Measurements from ENCODE around the gene GPLD1. TPM values are rescaled to one million over a fixed set of nuclear protein-coding genes. Genes with fewer than 3 reads are reported as not detected.

Gene GPLD1
- total RNA-seq, 1 experiment from 2014 or later = 10.1 TPM

GRCh38 chr6:24426729-24427446, 62.5 kb downstream of the GPLD1 start:
- no peaks in the 10 kb centered on the region; the same call in 1 of the 2 replicates for H3K36me3 ChIP-seq (ENCODE audit: control insufficient read depth, insufficient read depth, low read length)
- no peak for DNase-seq
- ChIA-PET POLR2A (no interaction called here), CTCF (no interaction called here)
- no peaks in the 10 kb centered on the region for H3K27me3 ChIP-seq (replicated peaks; ENCODE audit: control insufficient read depth, insufficient read depth, low read length)
- Mint-ChIP-seq H3K4me1 (ENCODE audit: low read depth, unreplicated experiment) (peaks cover 16% of the 10 kb centered on the region), H3K27me3 (ENCODE audit: insufficient read depth, unreplicated experiment) (no peaks in the 10 kb centered on the region), H3K4me3 (ENCODE audit: unreplicated experiment) (no peak overlapping the region), H3K27ac (ENCODE audit: unreplicated experiment) (no peak overlapping the region), H3K36me3 (ENCODE audit: insufficient read depth, unreplicated experiment) (peaks cover 35% of the 10 kb centered on the region), H3K9me3 (ENCODE audit: unreplicated experiment) (no peaks in the 10 kb centered on the region)
- TF ChIP-seq CTCF (IDR thresholded peaks at IDR 0.05; ENCODE audit: insufficient read depth in 1 of 2, low read depth in 1 of 2, low read length in 1 of 2, severe bottlenecking in 1 of 2, unreplicated experiment in 1 of 2) = no peak
- BruUV-seq (replicated peaks) = no TSS peak
- no peak overlapping the region for H3K4me3 ChIP-seq (ENCODE audit: low read depth, low read length)
- H3K9me3 ChIP-seq = no peaks in the 10 kb centered on the region; the same call in 1 of the 2 replicates
- intact Hi-C loops (cut with micrococcal nuclease; ENCODE audit: unreplicated experiment) = no loop called here
- no peaks in the 10 kb centered on the region for H3K4me1 ChIP-seq

GRCh38 chr6:24425091-24425490, 64.3 kb downstream of the GPLD1 start:
- POLR2A ChIA-PET = no interaction called here

GRCh38 chr6:24419526-24419925, 69.9 kb downstream of the GPLD1 start:
- BruUV-seq (replicated peaks) = no TSS peak
- no peak overlapping the region for H3K27ac Mint-ChIP-seq (ENCODE audit: unreplicated experiment)

More at GRCh38 chr6:24425091-24425490, 64.3 kb downstream of the GPLD1 start:
- no TSS peak for BruUV-seq (replicated peaks)
- DNase-seq = no peak
- no peak overlapping the region for H3K27ac Mint-ChIP-seq (ENCODE audit: unreplicated experiment)
- Histone ChIP-seq H3K4me1 (no peaks in the 10 kb centered on the region), H3K36me3 (ENCODE audit: control insufficient read depth, insufficient read depth, low read length) (no peaks in the 10 kb centered on the region; the same call in 1 of the 2 replicates), H3K9me3 (no peaks in the 10 kb centered on the region; the same call in 1 of the 2 replicates), H3K27me3 (replicated peaks; ENCODE audit: control insufficient read depth, insufficient read depth, low read length) (no peaks in the 10 kb centered on the region), H3K4me3 (ENCODE audit: low read depth, low read length) (no peak overlapping the region)
- intact Hi-C loops (cut with micrococcal nuclease; ENCODE audit: unreplicated experiment) = no loop called here
- TF ChIP-seq CTCF (IDR thresholded peaks at IDR 0.05; ENCODE audit: insufficient read depth in 1 of 2, low read depth in 1 of 2, low read length in 1 of 2, severe bottlenecking in 1 of 2, unreplicated experiment in 1 of 2) = no peak
- H3K4me3 Mint-ChIP-seq (ENCODE audit: unreplicated experiment) = no peak overlapping the region
- CTCF ChIA-PET = no interaction called here
- H3K27me3 Mint-ChIP-seq (ENCODE audit: insufficient read depth, unreplicated experiment) = no peaks in the 10 kb centered on the region
- H3K36me3 Mint-ChIP-seq (ENCODE audit: insufficient read depth, unreplicated experiment) = peaks cover 53% of the 10 kb centered on the region
- H3K9me3 Mint-ChIP-seq (ENCODE audit: unreplicated experiment) = no peaks in the 10 kb centered on the region
- peaks cover 24% of the 10 kb centered on the region for H3K4me1 Mint-ChIP-seq (ENCODE audit: low read depth, unreplicated experiment)

More at GRCh38 chr6:24419526-24419925, 69.9 kb downstream of the GPLD1 start:
- H3K27me3 Mint-ChIP-seq (ENCODE audit: insufficient read depth, unreplicated experiment) = no peaks in the 10 kb centered on the region
- H3K9me3 Mint-ChIP-seq (ENCODE audit: unreplicated experiment) = no peaks in the 10 kb centered on the region
- H3K4me1 Mint-ChIP-seq (ENCODE audit: low read depth, unreplicated experiment) = peaks cover 10% of the 10 kb centered on the region
- peaks cover 84% of the 10 kb centered on the region for H3K36me3 Mint-ChIP-seq (ENCODE audit: insufficient read depth, unreplicated experiment)
- Histone ChIP-seq H3K36me3 (ENCODE audit: control insufficient read depth, insufficient read depth, low read length) (no peaks in the 10 kb centered on the region; the same call in 1 of the 2 replicates), H3K9me3 (no peaks in the 10 kb centered on the region), H3K4me3 (ENCODE audit: low read depth, low read length) (no peak overlapping the region), H3K27me3 (replicated peaks; ENCODE audit: control insufficient read depth, insufficient read depth, low read length) (no peaks in the 10 kb centered on the region), H3K4me1 (no peaks in the 10 kb centered on the region)
- H3K4me3 Mint-ChIP-seq (ENCODE audit: unreplicated experiment) = no peak overlapping the region
- ChIA-PET POLR2A (no interaction called here), CTCF (no interaction called here)
- TF ChIP-seq CTCF (IDR thresholded peaks at IDR 0.05; ENCODE audit: insufficient read depth in 1 of 2, low read depth in 1 of 2, low read length in 1 of 2, severe bottlenecking in 1 of 2, unreplicated experiment in 1 of 2) = no peak
- intact Hi-C loops (cut with micrococcal nuclease; ENCODE audit: unreplicated experiment) = no loop called here
- DNase-seq = no peak
